Duodenal mucosa (tissue), 2 donors: ENCODE measurements around the gene WIPF1.
"Not testable (repeated sequence)": the region's sequence is repeated elsewhere in the genome, so short reads cannot be mapped to it uniquely, and the experiment has no call there.

Experiments used
- H3K27ac ChIP-seq: one replicate; pipeline ENCODE4 v1.7.0; 2013; ENCODE audit warnings: low read depth, low read length
- H3K27me3 ChIP-seq, 2 donors: one replicate each; pipeline ENCODE4 v1.7.0; 2013; ENCODE audit warnings: low read length in 2 of 2, control low read depth in 1 of 2; ENCODE audit not compliant: insufficient read depth in 2 of 2, control insufficient read depth in 1 of 2
- H3K36me3 ChIP-seq, 2 donors: one replicate each; pipeline ENCODE4 v1.7.0; 2013; ENCODE audit warnings: low read length in 2 of 2, control low read depth in 1 of 2; ENCODE audit not compliant: insufficient read depth in 2 of 2, control insufficient read depth in 1 of 2
- H3K4me1 ChIP-seq, 2 donors: one replicate each; pipeline ENCODE4 v1.7.0; 2013; ENCODE audit warnings: low read length in 2 of 2, control low read depth in 1 of 2; ENCODE audit not compliant: insufficient read depth in 2 of 2, control insufficient read depth in 1 of 2
- H3K4me3 ChIP-seq, 2 donors: one replicate each; pipeline ENCODE4 v1.7.0; 2013; ENCODE audit warnings: low read length in 2 of 2, low read depth in 1 of 2
- H3K9ac ChIP-seq, 2 donors: one replicate each; pipeline ENCODE4 v1.7.0; 2013; ENCODE audit warnings: low read length in 2 of 2, low read depth in 1 of 2
- H3K9me3 ChIP-seq, 2 donors: one replicate each; pipeline ENCODE4 v1.7.0; 2013; ENCODE audit warnings: low read length in 2 of 2, control low read depth in 1 of 2; ENCODE audit not compliant: control insufficient read depth in 1 of 2

Gene WIPF1

GRCh38 chr2:174548646-174549045 lies 49.0 kb downstream of the WIPF1 start:
- not testable (repeated sequence) for H3K36me3 ChIP-seq, H3K4me1 ChIP-seq, H3K9ac ChIP-seq, H3K27me3 ChIP-seq, H3K4me3 ChIP-seq, H3K9me3 ChIP-seq, H3K27ac ChIP-seq

GRCh38 chr2:174548021-174548420 lies 49.6 kb downstream of the WIPF1 start:
- H3K4me3 ChIP-seq, H3K36me3 ChIP-seq, H3K27ac ChIP-seq, H3K27me3 ChIP-seq, H3K9me3 ChIP-seq, H3K4me1 ChIP-seq, H3K9ac ChIP-seq: not testable (repeated sequence)

GRCh38 chr2:174546519-174547506 lies 50.8 kb downstream of the WIPF1 start:
- Histone ChIP-seq H3K36me3 (no peaks in the 10 kb centered on the region), H3K27ac (no peak overlapping the region), H3K27me3 (no peaks in the 10 kb centered on the region), H3K9me3 (no peaks in the 10 kb centered on the region), H3K9ac (no peak overlapping the region), H3K4me3 (no peak overlapping the region), H3K4me1 (no peaks in the 10 kb centered on the region)

GRCh38 chr2:174545240-174545639 lies 52.4 kb downstream of the WIPF1 start:
- Histone ChIP-seq H3K4me3 (no peak overlapping the region), H3K9me3 (no peaks in the 10 kb centered on the region), H3K27ac (no peak overlapping the region), H3K4me1 (no peaks in the 10 kb centered on the region), H3K27me3 (no peaks in the 10 kb centered on the region), H3K36me3 (no peaks in the 10 kb centered on the region), H3K9ac (no peak overlapping the region)

GRCh38 chr2:174544802-174545201 lies 52.8 kb downstream of the WIPF1 start:
- Histone ChIP-seq H3K4me1 (no peaks in the 10 kb centered on the region), H3K4me3 (no peak overlapping the region), H3K27me3 (no peaks in the 10 kb centered on the region), H3K9ac (no peak overlapping the region), H3K9me3 (no peaks in the 10 kb centered on the region), H3K36me3 (no peaks in the 10 kb centered on the region), H3K27ac (no peak overlapping the region)

GRCh38 chr2:174544156-174544555 lies 53.4 kb downstream of the WIPF1 start:
- Histone ChIP-seq H3K36me3 (no peaks in the 10 kb centered on the region), H3K4me3 (no peak overlapping the region), H3K27me3 (no peaks in the 10 kb centered on the region), H3K9ac (no peak overlapping the region), H3K27ac (no peak overlapping the region), H3K4me1 (no peaks in the 10 kb centered on the region), H3K9me3 (no peaks in the 10 kb centered on the region)

GRCh38 chr2:174540893-174541292 lies 56.7 kb downstream of the WIPF1 start:
- Histone ChIP-seq H3K27ac (no peak overlapping the region), H3K9me3 (no peaks in the 10 kb centered on the region), H3K27me3 (no peaks in the 10 kb centered on the region), H3K36me3 (no peaks in the 10 kb centered on the region), H3K4me3 (no peak overlapping the region), H3K4me1 (no peaks in the 10 kb centered on the region), H3K9ac (no peak overlapping the region)

- no peaks in the 10 kb centered on the region for H3K4me1 ChIP-seq
- no peaks in the 10 kb centered on the region for H3K36me3 ChIP-seq
- no peaks in the 10 kb centered on the region for H3K27me3 ChIP-seq
- no peaks in the 10 kb centered on the region for H3K9me3 ChIP-seq
- no peak overlapping the region for H3K4me3 ChIP-seq
- H3K27ac ChIP-seq: no peak overlapping the region
- H3K9ac ChIP-seq: no peak overlapping the region
These were observed 61.6 kb downstream of the WIPF1 start for GRCh38 chr2:174535757-174536703.

- H3K36me3 ChIP-seq: no peaks in the 10 kb centered on the region
- H3K9ac ChIP-seq: no peak overlapping the region
- no peaks in the 10 kb centered on the region for H3K27me3 ChIP-seq
- H3K4me1 ChIP-seq: no peaks in the 10 kb centered on the region
- no peak overlapping the region for H3K4me3 ChIP-seq
- H3K27ac ChIP-seq: no peak overlapping the region
- no peaks in the 10 kb centered on the region for H3K9me3 ChIP-seq
These were observed 62.5 kb downstream of the WIPF1 start for GRCh38 chr2:174535083-174535482.

- H3K27ac ChIP-seq: no peak overlapping the region
- H3K27me3 ChIP-seq: no peaks in the 10 kb centered on the region
- H3K9me3 ChIP-seq: no peaks in the 10 kb centered on the region
- no peaks in the 10 kb centered on the region for H3K36me3 ChIP-seq
- no peaks in the 10 kb centered on the region for H3K4me1 ChIP-seq
- H3K9ac ChIP-seq: no peak overlapping the region
- H3K4me3 ChIP-seq: no peak overlapping the region
These were observed 67.7 kb downstream of the WIPF1 start for GRCh38 chr2:174529916-174530315.
